TTC549 (cell line): ENCODE results near the gene TTLL3.
A peak's percentile ranks its signal among the peaks of the same experiment; 100 is the strongest.
"Not testable (repeated sequence)": the region's sequence is repeated elsewhere in the genome, so short reads cannot be mapped to it uniquely, and the experiment has no call there.

Experiments
- FAIRE-seq: peaks from 2 replicates; lab custom pipeline; 2012; peaks lifted over from hg19 to GRCh38; lab: Jason Lieb, UNC

TTLL3 gene

GRCh38 chr3:9838856-9839255, 28.8 kb downstream of the TTLL3 start:
- no peak for FAIRE-seq

GRCh38 chr3:9841015-9841414, 31.0 kb downstream of the TTLL3 start:
- FAIRE-seq, result no peak

DNA sequence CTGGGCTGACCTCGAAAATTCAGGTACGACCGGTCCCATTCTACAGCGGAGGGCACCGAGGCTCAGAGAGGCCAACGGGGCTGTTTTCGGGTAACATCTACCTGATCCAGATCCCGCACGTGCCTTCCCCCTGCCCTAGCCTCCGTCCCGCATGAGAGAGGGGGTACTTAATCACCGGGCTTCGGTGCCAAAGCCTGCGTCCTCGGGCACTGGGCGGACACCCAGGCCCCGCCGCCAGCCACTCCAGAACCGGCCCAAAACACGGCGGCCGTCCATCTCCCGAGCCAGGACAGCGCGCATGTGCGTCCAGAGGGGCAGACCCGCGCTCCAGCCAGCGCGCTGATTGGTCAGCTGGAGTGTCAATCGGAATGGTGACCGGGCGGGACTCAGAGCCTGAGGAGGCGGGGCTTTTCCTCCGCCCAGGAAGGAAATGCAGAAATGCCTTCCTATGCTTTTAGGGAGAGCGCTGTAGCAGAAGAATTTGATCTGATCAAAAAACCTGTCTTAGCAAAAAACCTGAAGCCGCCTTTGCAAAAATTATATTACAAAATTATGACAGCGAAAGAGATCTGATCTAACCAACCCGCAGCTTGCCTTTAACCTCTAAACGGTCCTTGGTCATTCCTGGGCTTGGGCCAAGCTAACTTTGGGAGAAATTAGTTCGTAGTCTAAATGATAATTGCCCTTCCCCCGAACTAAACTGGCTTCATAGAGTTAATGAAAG, 33.8 kb downstream of the TTLL3 start, which contains the start of gene RPUSD3:
RPUSD3 (minus strand) TSS at position 294 of the 724 bp plus-strand sequence; CDS start at position 276, 18 bp downstream.
- peak; percentile 68 for FAIRE-seq

- no peak for FAIRE-seq
Observed at GRCh38 chr3:9846231-9846630, 36.2 kb downstream of the TTLL3 start.

DNA sequence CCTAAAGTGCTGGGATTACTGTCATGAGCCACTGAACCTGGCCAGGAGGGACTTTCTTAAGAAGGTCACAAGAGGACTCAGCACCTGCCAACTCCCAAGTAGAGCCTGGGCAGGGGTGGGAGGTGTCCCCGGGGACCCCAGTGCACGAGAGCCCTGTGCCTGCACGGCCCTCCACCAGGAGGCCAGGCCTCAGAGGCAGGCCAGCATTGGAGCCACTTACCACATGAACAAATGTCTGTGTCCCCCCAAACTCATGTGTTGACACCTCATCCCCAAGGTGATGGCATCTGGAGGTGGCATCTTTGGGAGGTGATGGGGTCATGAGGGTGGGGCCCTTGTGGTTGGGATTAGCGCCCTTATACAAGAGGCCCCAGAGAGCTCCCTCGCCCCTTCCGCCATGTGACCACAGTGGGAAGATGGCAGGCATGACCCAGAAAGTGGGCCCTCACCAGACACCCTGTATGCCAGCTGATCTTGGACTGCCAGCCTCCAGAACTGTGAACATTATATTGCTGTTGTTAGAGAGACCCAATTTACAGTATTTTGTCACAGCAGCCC, 36.9 kb downstream of the TTLL3 start:
- FAIRE-seq, result no peak

- FAIRE-seq, result not testable (repeated sequence)
Observed at GRCh38 chr3:9847870-9848269, 37.8 kb downstream of the TTLL3 start.

DNA sequence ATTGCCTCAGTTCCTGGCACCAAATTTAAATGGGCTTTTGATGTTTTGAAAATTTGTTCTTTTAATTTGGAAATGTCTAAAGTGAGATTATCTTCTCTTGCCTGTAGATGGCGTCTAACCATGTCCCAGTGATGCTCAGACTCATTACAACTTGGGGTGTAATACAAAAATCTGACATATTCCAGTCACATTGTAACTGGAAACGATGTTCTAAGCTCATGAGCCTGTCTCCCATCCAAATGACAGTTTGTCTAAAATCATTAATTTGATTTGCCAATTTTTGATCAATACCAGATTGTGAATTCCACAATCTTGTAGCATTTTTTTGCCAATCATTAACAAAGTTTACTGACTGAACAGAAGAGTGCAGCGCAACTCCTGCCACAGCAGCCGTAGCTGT, 38.8 kb downstream of the TTLL3 start:
- FAIRE-seq, result not testable (repeated sequence)

DNA sequence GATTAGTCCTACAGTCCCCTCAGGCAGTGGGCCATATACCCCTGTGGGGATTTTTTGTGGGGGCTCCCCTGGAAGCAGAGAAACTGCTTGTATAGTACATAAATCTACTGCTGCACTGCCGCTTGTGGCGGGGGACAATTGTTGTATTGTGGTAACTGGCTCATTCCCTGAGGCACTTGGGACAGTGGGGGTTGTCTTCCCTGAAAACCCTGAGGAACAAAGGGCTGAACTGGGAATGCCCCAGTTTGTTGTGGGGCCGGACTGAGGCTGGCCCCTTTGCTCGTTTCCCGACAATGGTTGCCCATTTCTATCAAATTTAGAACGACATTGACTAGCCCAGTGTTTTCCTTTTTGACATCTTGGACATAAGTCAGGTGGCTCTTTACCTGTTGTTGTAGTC, 41.3 kb downstream of the TTLL3 start:
- FAIRE-seq, result not testable (repeated sequence)

DNA sequence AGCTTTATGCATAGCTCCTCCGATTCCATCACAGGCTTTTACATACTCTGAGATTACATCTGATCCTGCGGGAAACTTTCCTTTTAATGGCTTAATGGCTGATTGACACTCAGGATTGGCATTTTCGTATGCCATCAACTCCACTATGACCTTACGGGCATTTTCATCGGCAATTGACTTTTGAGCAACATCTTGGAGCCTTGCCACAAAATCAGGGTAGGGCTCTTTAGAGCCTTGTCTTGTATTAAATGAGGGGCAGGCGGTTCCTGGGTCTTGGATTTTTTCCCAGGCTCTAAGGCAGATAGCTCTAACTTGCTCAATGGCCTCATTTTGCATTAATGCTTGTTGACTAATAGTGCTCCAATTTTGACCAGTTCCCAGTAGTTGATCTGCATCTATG, 41.9 kb downstream of the TTLL3 start:
- FAIRE-seq, result not testable (repeated sequence)

GRCh38 chr3:9852528-9852927, 42.5 kb downstream of the TTLL3 start:
- FAIRE-seq, result no peak

DNA sequence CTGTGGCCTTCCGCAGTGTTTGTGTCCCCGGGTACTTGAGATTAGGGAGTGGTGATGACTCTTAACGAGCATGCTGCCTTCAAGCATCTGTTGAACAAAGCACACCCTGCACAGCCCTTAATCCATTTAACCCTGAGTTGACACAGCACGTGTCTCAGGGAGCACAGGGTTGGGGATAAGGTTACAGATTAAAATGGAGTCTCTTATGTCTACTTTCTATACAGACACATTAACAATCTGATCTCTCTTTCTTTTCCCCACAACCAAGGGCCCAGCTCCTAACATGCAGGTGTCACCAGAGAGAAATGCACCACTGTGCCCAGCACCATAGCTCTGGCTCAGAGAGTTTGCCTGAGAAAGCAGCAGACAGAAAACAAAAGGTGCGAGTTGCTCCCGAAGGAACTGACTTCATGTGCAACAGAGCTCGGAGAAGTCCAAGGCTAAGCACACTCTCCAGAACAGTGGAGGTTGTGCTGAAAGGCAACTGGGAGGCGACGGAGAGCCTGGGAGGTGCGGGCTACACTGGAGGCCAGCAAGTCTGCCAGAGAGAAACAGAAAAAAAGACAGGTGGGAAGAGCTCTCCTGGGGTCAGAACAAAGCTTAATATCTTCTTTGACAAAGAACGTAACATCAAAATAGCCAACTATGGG, 44.4 kb downstream of the TTLL3 start:
- not testable (repeated sequence) for FAIRE-seq

- FAIRE-seq, result no peak
Observed at GRCh38 chr3:9855594-9855993, 45.5 kb downstream of the TTLL3 start.

GRCh38 chr3:9859530-9860025, 49.5 kb downstream of the TTLL3 start:
- FAIRE-seq, result no peak

- FAIRE-seq, result no peak
Observed at GRCh38 chr3:9861201-9861600, 51.1 kb downstream of the TTLL3 start.

- FAIRE-seq, result no peak
Observed at GRCh38 chr3:9861626-9862130, 51.6 kb downstream of the TTLL3 start.

GRCh38 chr3:9862391-9863057, 52.5 kb downstream of the TTLL3 start:
- FAIRE-seq, result no peak

- no peak for FAIRE-seq
Observed at GRCh38 chr3:9863058-9863772, 53.2 kb downstream of the TTLL3 start.

GRCh38 chr3:9864200-9864927, 54.3 kb downstream of the TTLL3 start:
- no peak for FAIRE-seq

- not testable (repeated sequence) for FAIRE-seq
Observed at GRCh38 chr3:9865125-9865637, 55.1 kb downstream of the TTLL3 start.

- FAIRE-seq, result no peak
Observed at GRCh38 chr3:9866639-9867038, 56.6 kb downstream of the TTLL3 start.

- FAIRE-seq, result no peak
Observed at GRCh38 chr3:9867106-9867505, 57.0 kb downstream of the TTLL3 start.
